Erythroblast (primary cell): Measurements from ENCODE around the gene PRAMEF18.
"Not testable (repeated sequence)": the region's sequence is repeated elsewhere in the genome, so short reads cannot be mapped to it uniquely, and the experiment has no call there.

ENCODE experiments used
- GATA1 ChIP-seq: IDR thresholded peaks from 2 replicates; pipeline ENCODE4 v1.6.1; 2011; ENCODE audit warnings: low read depth, mild to moderate bottlenecking, control low read depth, low read length, moderate library complexity
- POLR2A ChIP-seq: IDR thresholded peaks from 2 replicates; pipeline ENCODE4 v1.6.1; 2011; ENCODE audit warnings: mild to moderate bottlenecking, low read length

DNA sequence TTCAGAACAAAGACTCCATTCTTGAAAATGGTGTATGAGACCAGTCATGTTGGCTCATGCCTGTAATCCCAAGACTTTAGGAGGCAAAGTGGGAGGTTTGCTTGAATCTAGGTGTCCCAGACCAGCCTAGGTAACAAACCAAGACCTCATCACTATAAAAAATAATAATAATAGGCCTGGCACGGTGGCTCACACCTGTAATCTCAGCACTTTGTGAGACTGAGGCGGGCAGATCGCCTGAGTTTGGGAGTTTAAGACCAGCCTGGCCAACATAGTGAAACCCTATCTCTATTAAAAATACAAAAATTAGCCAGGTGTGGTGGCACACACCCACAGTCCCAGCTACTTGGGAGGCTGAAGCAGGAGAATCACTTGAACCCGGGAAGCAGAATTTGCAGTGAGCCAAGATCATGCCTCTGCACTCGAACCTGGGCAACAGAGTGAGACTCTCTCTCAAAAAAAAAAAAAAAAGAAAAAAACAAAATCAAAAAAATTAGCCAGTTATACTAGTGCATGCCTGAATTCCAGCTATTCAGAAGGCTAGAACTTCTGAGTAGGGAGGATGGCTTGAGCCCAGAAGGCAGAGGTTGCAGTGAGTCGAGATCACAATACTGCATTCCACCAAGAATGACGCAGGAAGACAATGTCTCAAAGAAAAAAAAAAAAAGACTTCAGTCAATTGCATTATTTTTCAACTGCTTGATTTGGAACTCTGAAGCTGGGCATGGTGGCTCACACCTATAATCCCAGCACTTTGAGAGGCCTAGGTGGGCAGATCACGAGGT, 1.5 kb upstream of the PRAMEF18 start:
- TF ChIP-seq POLR2A, GATA1: not testable (repeated sequence)
